ENCODE results near the gene NUPR1. TPM values are rescaled to one million over a fixed set of nuclear protein-coding genes. Genes with fewer than 3 reads are reported as not detected.
A peak's percentile ranks its signal among the peaks of the same experiment; 100 is the strongest.

Gene NUPR1
- total RNA-seq, 2 experiments from 2014 or later: not detected

- H3K27me3 Mint-ChIP-seq: no peaks in the 10 kb centered on the region
Observed at GRCh38 chr16:28558456-28558855, 19.7 kb upstream of the NUPR1 start.

DNA sequence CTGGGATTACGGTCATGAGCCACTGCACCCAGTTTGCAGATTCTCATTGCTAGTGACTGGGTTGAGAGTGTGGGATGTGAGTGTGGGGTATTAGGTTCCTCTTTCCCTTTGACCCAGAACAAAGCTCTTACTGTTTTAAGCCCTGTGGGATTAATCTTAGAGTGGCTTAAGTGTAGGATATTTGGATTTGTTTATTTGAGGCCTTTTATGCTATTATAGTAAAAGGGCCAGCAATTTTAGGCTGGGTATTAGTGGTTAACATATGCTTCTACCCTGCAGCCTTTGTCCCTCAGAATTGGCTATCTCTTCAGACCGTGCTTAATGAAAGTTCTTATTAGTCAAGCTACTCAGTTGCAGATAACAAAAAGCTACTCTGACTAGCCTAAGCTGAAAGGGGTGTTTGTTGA is 18.1 kb upstream of the NUPR1 start:
- no peak overlapping the region for H3K27ac ChIP-seq (ENCODE audit: low read depth in 1 of 2, low read length in 2 of 2)
- Mint-ChIP-seq H3K36me3 (ENCODE audit: low read depth) (peaks cover 52% of the 10 kb centered on the region), H3K27ac (peak overlapping the region; percentile 15), H3K9me3 (no peaks in the 10 kb centered on the region), H3K4me1 (ENCODE audit: low read depth) (peaks cover 44% of the 10 kb centered on the region), H3K4me3 (peak overlapping the region; percentile 42), H3K27me3 (no peaks in the 10 kb centered on the region)
- no peaks in the 10 kb centered on the region for H3K9me3 ChIP-seq (ENCODE audit: control insufficient read depth in 1 of 2, insufficient read depth in 1 of 2, low read length in 2 of 2)
- peaks cover 47% of the 10 kb centered on the region for H3K4me1 ChIP-seq (ENCODE audit: insufficient read depth, low read length)
- ChIA-PET CTCF (no interaction called here), POLR2A (interaction anchor here (1.2 to 1.5 kb wide), 2 partner anchors 63 to 69 kb away, joined by 3 to 6 read pairs; partner anchors contain the start of gene APOBR)
- DNase-seq: no peak
- intact Hi-C loops (cut with DNase I, micrococcal nuclease): loop anchor here in 1 of 2 experiments (10.0 kb wide), 3 partner anchors 58 to 342 kb away; partner anchors contain the start of genes SULT1A1, TUFM and XPO6
- no peak for ATAC-seq (ENCODE audit: poor library complexity)
- TF ChIP-seq, protein P1, sequence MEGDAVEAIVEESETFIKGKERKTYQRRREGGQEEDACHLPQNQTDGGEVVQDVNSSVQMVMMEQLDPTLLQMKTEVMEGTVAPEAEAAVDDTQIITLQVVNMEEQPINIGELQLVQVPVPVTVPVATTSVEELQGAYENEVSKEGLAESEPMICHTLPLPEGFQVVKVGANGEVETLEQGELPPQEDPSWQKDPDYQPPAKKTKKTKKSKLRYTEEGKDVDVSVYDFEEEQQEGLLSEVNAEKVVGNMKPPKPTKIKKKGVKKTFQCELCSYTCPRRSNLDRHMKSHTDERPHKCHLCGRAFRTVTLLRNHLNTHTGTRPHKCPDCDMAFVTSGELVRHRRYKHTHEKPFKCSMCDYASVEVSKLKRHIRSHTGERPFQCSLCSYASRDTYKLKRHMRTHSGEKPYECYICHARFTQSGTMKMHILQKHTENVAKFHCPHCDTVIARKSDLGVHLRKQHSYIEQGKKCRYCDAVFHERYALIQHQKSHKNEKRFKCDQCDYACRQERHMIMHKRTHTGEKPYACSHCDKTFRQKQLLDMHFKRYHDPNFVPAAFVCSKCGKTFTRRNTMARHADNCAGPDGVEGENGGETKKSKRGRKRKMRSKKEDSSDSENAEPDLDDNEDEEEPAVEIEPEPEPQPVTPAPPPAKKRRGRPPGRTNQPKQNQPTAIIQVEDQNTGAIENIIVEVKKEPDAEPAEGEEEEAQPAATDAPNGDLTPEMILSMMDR (IDR thresholded peaks at IDR 0.05): no peak
- H3K27me3 ChIP-seq (ENCODE audit: control insufficient read depth in 1 of 2, insufficient read depth in 2 of 2, low read length in 2 of 2): no peaks in the 10 kb centered on the region
- no peak overlapping the region for H3K4me3 ChIP-seq (ENCODE audit: low read length)
- H3K36me3 ChIP-seq (ENCODE audit: insufficient read depth, low read length): peaks cover 27% of the 10 kb centered on the region

More at GRCh38 chr16:28558456-28558855, 19.7 kb upstream of the NUPR1 start:
- no peaks in the 10 kb centered on the region for H3K27me3 ChIP-seq (ENCODE audit: control insufficient read depth in 1 of 2, insufficient read depth in 2 of 2, low read length in 2 of 2)
- no peaks in the 10 kb centered on the region for H3K9me3 ChIP-seq (ENCODE audit: control insufficient read depth in 1 of 2, insufficient read depth in 1 of 2, low read length in 2 of 2)
- Mint-ChIP-seq H3K9me3 (no peaks in the 10 kb centered on the region), H3K27ac (no peak overlapping the region), H3K4me3 (no peak overlapping the region), H3K4me1 (ENCODE audit: low read depth) (peaks cover 56% of the 10 kb centered on the region), H3K36me3 (ENCODE audit: low read depth) (peaks cover 58% of the 10 kb centered on the region)
- ATAC-seq (ENCODE audit: poor library complexity) (no peak), DNase-seq (no peak)
- ChIA-PET POLR2A (no interaction called here), CTCF (no interaction called here)
- intact Hi-C loops (cut with DNase I, micrococcal nuclease): loop anchor here in 1 of 2 experiments (10.0 kb wide), 3 partner anchors 56 to 344 kb away; partner anchors contain the start of genes SULT1A1, TUFM and XPO6
- peaks cover 27% of the 10 kb centered on the region for H3K36me3 ChIP-seq (ENCODE audit: insufficient read depth, low read length)
- peaks cover 45% of the 10 kb centered on the region for H3K4me1 ChIP-seq (ENCODE audit: insufficient read depth, low read length)
- TF ChIP-seq, protein P1 (IDR thresholded peaks at IDR 0.05): no peak
- H3K27ac ChIP-seq (ENCODE audit: low read depth in 1 of 2, low read length in 2 of 2): no peak overlapping the region
- H3K4me3 ChIP-seq (ENCODE audit: low read length): no peak overlapping the region

- CTCF ChIA-PET: no interaction called here
- ATAC-seq (ENCODE audit: poor library complexity): no peak
- Histone ChIP-seq H3K27ac (ENCODE audit: low read depth in 1 of 2, low read length in 2 of 2) (no peak overlapping the region), H3K4me3 (ENCODE audit: low read length) (no peak overlapping the region), H3K9me3 (ENCODE audit: control insufficient read depth in 1 of 2, insufficient read depth in 1 of 2, low read length in 2 of 2) (no peaks in the 10 kb centered on the region), H3K4me1 (ENCODE audit: insufficient read depth, low read length) (peaks cover 45% of the 10 kb centered on the region), H3K27me3 (ENCODE audit: control insufficient read depth in 1 of 2, insufficient read depth in 2 of 2, low read length in 2 of 2) (no peaks in the 10 kb centered on the region), H3K36me3 (ENCODE audit: insufficient read depth, low read length) (peaks cover 27% of the 10 kb centered on the region)
- H3K4me3 Mint-ChIP-seq: peak overlapping the region; percentile 72
- intact Hi-C loops (cut with DNase I, micrococcal nuclease): loop anchor here in 1 of 2 experiments (10.0 kb wide), 3 partner anchors 59 to 341 kb away; partner anchors contain the start of genes SULT1A1, TUFM and XPO6
- peak overlapping the region; percentile 97 for H3K27ac Mint-ChIP-seq
- H3K9me3 Mint-ChIP-seq: no peaks in the 10 kb centered on the region
- H3K4me1 Mint-ChIP-seq (ENCODE audit: low read depth): peaks cover 38% of the 10 kb centered on the region
- H3K27me3 Mint-ChIP-seq: no peaks in the 10 kb centered on the region
- POLR2A ChIA-PET: interaction anchor here (2.7 kb wide), 1 partner anchor 63 kb away, joined by 29 read pairs; the partner anchor contains the start of genes APOBR and CLN3
- peak in 1 of 14 experiments; percentile 20 for DNase-seq
- TF ChIP-seq, protein P1 (IDR thresholded peaks at IDR 0.05): no peak
- peaks cover 46% of the 10 kb centered on the region for H3K36me3 Mint-ChIP-seq (ENCODE audit: low read depth)
Observed at GRCh38 chr16:28555561-28555960, 16.8 kb upstream of the NUPR1 start.

All from CD4-positive, alpha-beta T cell (primary cell).